MCF 10A (cell line): ENCODE measurements around the gene CDH24. TPM values are rescaled to one million over a fixed set of nuclear protein-coding genes. Genes with fewer than 3 reads are reported as not detected.
A peak's percentile ranks its signal among the peaks of the same experiment; 100 is the strongest.

Experiments
- BruUV-seq: library from RNA; stranded (reverse); fragments of 400-500 nt; replicated peaks from 2 replicates; lab custom pipeline; 2021; lab: Mats Ljungman, UMichigan
- CTCF ChIA-PET: fragments of 300-600 bp; sonication (Branson Sonifier 250); formaldehyde crosslinking; extraction: SDS; loops from one replicate; lab custom pipeline; 2021; ENCODE audit warnings: antibody characterized with exemption, inconsistent platforms; lab: Yijun Ruan, JAX
- POLR2A ChIA-PET: fragments of 300-600, 350-650 bp; sonication (Branson Sonifier 250); formaldehyde crosslinking; extraction: SDS; loops from one replicate; lab custom pipeline; 2020; ENCODE audit warnings: antibody characterized with exemption, inconsistent platforms; lab: Yijun Ruan, JAX
- DNase-seq: peaks from one replicate; pipeline ENCODE4 v3.0.0-alpha.2; 2018; ENCODE audit not compliant: unreplicated experiment
- H3K27ac Mint-ChIP-seq: one replicate; pipeline ENCODE4 v1.8.0; 2022; ENCODE audit warnings: mild to moderate bottlenecking, low read depth, mixed read lengths; ENCODE audit not compliant: unreplicated experiment
- H3K27me3 Mint-ChIP-seq: one replicate; pipeline ENCODE4 v1.8.0; 2022; ENCODE audit warnings: mixed read lengths; ENCODE audit not compliant: insufficient read depth, unreplicated experiment
- H3K36me3 Mint-ChIP-seq: one replicate; pipeline ENCODE4 v1.8.0; 2022; ENCODE audit warnings: mild to moderate bottlenecking, moderate library complexity, mixed read lengths; ENCODE audit not compliant: insufficient read depth, unreplicated experiment
- H3K4me1 Mint-ChIP-seq: one replicate; pipeline ENCODE4 v1.8.0; 2022; ENCODE audit warnings: mixed read lengths; ENCODE audit not compliant: insufficient read depth, unreplicated experiment
- H3K4me3 Mint-ChIP-seq: one replicate; pipeline ENCODE4 v1.8.0; 2022; ENCODE audit warnings: mild to moderate bottlenecking, moderate library complexity, mixed read lengths; ENCODE audit not compliant: unreplicated experiment
- H3K9me3 Mint-ChIP-seq: one replicate; pipeline ENCODE4 v1.8.0; 2022; ENCODE audit warnings: mixed read lengths; ENCODE audit not compliant: unreplicated experiment
- CTCF ChIP-seq: fragments of 200-600 bp; IDR thresholded peaks from one replicate; pipeline ENCODE4 v1.8.0; 2022; ENCODE audit warnings: antibody characterized with exemption, mild to moderate bottlenecking; ENCODE audit not compliant: unreplicated experiment
- intact Hi-C: fragments of 100-400 bp; cut with micrococcal nuclease; formaldehyde crosslinking; loops from 2 replicates; pipeline ENCODE4 v1.14.1; 2022
- total RNA-seq: library from RNA; stranded (reverse); gene quantifications from 2 replicates; pipeline ENCODE4 v1.2.3, GENCODE V29; 2022

CDH24 gene
- total RNA-seq, 1 experiment from 2014 or later = 4.9 TPM

GRCh38 chr14:23009483-23009938 lies 47.8 kb downstream of the CDH24 start:
- BruUV-seq = TSS peak; percentile 87
- no peak for DNase-seq
- peak overlapping the region; percentile 79 for H3K4me3 Mint-ChIP-seq
- H3K36me3 Mint-ChIP-seq = no peaks in the 10 kb centered on the region
- H3K27me3 Mint-ChIP-seq = no peaks in the 10 kb centered on the region
- H3K4me1 Mint-ChIP-seq = peaks cover 38% of the 10 kb centered on the region
- ChIA-PET CTCF (interaction anchor here (0.5 to 4.0 kb wide), 7 partner anchors 8 to 286 kb away, joined by 3 to 65 read pairs (median 6); partner anchors contain the start of gene AJUBA), POLR2A (interaction anchor here (0.9 to 4.0 kb wide), 2 partner anchors 30 to 396 kb away, joined by 3 to 91 read pairs; partner anchors contain the start of gene AJUBA)
- peak overlapping the region; percentile 91 for H3K27ac Mint-ChIP-seq
- H3K9me3 Mint-ChIP-seq = no peaks in the 10 kb centered on the region
- intact Hi-C loops = no loop called here
- TF ChIP-seq CTCF = no peak

- H3K27ac Mint-ChIP-seq = no peak overlapping the region
Observed at GRCh38 chr14:23008831-23009230, 48.5 kb downstream of the CDH24 start.

GRCh38 chr14:23006544-23007419 lies 50.5 kb downstream of the CDH24 start:
- Mint-ChIP-seq H3K4me1 (peaks cover 38% of the 10 kb centered on the region), H3K27ac (peak overlapping the region; percentile 99), H3K9me3 (no peaks in the 10 kb centered on the region), H3K36me3 (no peaks in the 10 kb centered on the region), H3K27me3 (no peaks in the 10 kb centered on the region), H3K4me3 (peak overlapping the region; percentile 94)
- intact Hi-C loops = no loop called here
- DNase-seq = peak; percentile 98
- ChIA-PET POLR2A (interaction anchor here (0.6 to 4.0 kb wide), 36 partner anchors 10 to 417 kb away, joined by 3 to 91 read pairs (median 6); partner anchors contain the start of genes ABHD4, ACIN1, AJUBA and BCL2L2), CTCF (interaction anchor here (0.6 to 4.0 kb wide), 24 partner anchors 8 to 685 kb away, joined by 3 to 65 read pairs (median 6); partner anchors contain the start of genes ACIN1, AJUBA and CDH24)
- BruUV-seq = no TSS peak
- TF ChIP-seq CTCF = peak; percentile 15

More at GRCh38 chr14:23008831-23009230, 48.5 kb downstream of the CDH24 start:
- Mint-ChIP-seq H3K27me3 (no peaks in the 10 kb centered on the region), H3K4me3 (peak overlapping the region; percentile 79), H3K4me1 (peaks cover 38% of the 10 kb centered on the region), H3K9me3 (no peaks in the 10 kb centered on the region), H3K36me3 (no peaks in the 10 kb centered on the region)
- BruUV-seq = no TSS peak
- ChIA-PET POLR2A (interaction anchor here (0.9 to 4.0 kb wide), 7 partner anchors 13 to 396 kb away, joined by 3 to 91 read pairs (median 6); partner anchors contain the start of genes ACIN1, AJUBA, C14orf119 and PRMT5), CTCF (interaction anchor here (0.7 to 4.0 kb wide), 7 partner anchors 9 to 287 kb away, joined by 3 to 65 read pairs (median 6); partner anchors contain the start of gene AJUBA)
- DNase-seq = no peak
- no peak for TF ChIP-seq CTCF
- intact Hi-C loops = no loop called here

GRCh38 chr14:23006188-23006534 lies 51.2 kb downstream of the CDH24 start:
- CTCF ChIA-PET = interaction anchor here (0.6 to 4.0 kb wide), 18 partner anchors 8 to 446 kb away, joined by 3 to 65 read pairs (median 6); partner anchors contain the start of genes ACIN1, AJUBA and CDH24
- Mint-ChIP-seq H3K4me1 (peaks cover 34% of the 10 kb centered on the region), H3K27me3 (no peaks in the 10 kb centered on the region), H3K9me3 (no peaks in the 10 kb centered on the region), H3K36me3 (no peaks in the 10 kb centered on the region), H3K27ac (peak overlapping the region; percentile 99), H3K4me3 (peak overlapping the region; percentile 94)
- POLR2A ChIA-PET = interaction anchor here (0.7 to 4.0 kb wide), 27 partner anchors 10 to 417 kb away, joined by 3 to 91 read pairs (median 9); partner anchors contain the start of genes ACIN1, AJUBA, C14orf119 and CDH24
- TF ChIP-seq CTCF = no peak
- no TSS peak for BruUV-seq
- no peak for DNase-seq
- intact Hi-C loops = no loop called here
